Measurements from ENCODE around the gene CCDC172. TPM values are rescaled to one million over a fixed set of nuclear protein-coding genes. Genes with fewer than 3 reads are reported as not detected.

Gene CCDC172
- polyA plus RNA-seq, 3 donors = not detected

DNA sequence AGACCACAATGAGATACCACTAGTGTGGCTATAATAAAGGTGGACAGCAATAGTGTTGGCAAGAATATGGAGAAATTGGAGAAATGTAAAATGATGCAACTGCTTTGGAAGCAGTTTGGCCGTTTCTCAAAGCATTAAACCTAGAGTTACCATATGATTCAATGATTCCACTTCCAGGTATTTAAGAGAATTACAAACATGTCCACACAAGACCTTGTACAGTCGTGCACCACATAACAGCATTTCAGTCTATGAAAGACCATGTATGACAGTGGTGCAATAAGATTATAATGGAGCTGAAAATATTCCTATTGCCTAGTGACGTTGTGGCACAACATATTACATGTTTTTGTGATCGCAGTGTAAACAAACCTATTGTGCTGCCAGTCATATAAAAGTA, 29.6 kb downstream of the CCDC172 start:
- no CpG with 5 or more reads among the region's 4 CpGs for WGBS (ENCODE audit: insufficient coverage)
- H3K27ac Mint-ChIP-seq = no peak overlapping the region
- H3K4me2 ChIP-seq (replicated peaks; ENCODE audit: extremely low read depth, low read length, poor library complexity, severe bottlenecking) = no peak overlapping the region

DNA sequence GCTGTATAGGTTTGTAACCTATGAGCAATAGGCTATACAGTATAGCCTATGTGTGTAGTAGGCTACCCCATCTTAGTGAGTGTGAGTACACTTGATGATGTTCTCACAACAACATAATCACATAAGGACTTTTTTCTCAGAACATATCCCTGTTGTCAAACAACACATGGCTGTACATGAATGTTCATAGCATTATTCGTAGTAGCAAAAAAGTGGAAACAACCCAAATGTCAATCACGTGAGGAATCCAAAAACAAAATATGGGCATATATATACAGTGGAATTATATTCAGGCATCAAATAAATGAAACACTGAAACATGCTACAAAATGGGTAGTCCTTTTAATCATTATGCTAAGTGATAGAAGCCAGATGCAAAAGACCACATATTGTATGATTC, 31.1 kb downstream of the CCDC172 start:
- Histone ChIP-seq H3K27me3 (ENCODE audit: control insufficient read depth in 2 of 2, insufficient read depth in 2 of 2, low read length in 2 of 2) (no peaks in the 10 kb centered on the region), H2AFZ (ENCODE audit: insufficient read depth, low read depth, low read length, poor library complexity, severe bottlenecking) (no peak overlapping the region), H3K9ac (ENCODE audit: insufficient read depth, low read length, poor library complexity, severe bottlenecking) (no peak overlapping the region), H3K36me3 (replicated peaks in 1 of 2; ENCODE audit: control insufficient read depth in 1 of 2, insufficient read depth in 2 of 2, low read length in 2 of 2) (no peaks in the 10 kb centered on the region), H3K27ac (ENCODE audit: low read depth in 1 of 2, low read length in 2 of 2) (no peak overlapping the region), H3K4me2 (replicated peaks; ENCODE audit: extremely low read depth, low read length, poor library complexity, severe bottlenecking) (no peak overlapping the region), H3K4me1 (ENCODE audit: control insufficient read depth in 1 of 2, insufficient read depth in 2 of 2, low read length in 2 of 2) (no peaks in the 10 kb centered on the region), H4K20me1 (ENCODE audit: insufficient read depth, low read length) (no peaks in the 10 kb centered on the region), H3K79me2 (ENCODE audit: insufficient read depth, low read length) (no peaks in the 10 kb centered on the region), H3K4me3 (replicated peaks in 1 of 3; ENCODE audit: low read depth in 2 of 3, low read length in 3 of 3) (no peak overlapping the region), H3K9me3 (replicated peaks in 1 of 2; ENCODE audit: control insufficient read depth in 1 of 2, insufficient read depth in 1 of 2, low read length in 2 of 2) (no peaks in the 10 kb centered on the region)
- DNase-seq = no peak
- Mint-ChIP-seq H3K4me3 (no peak overlapping the region), H3K9me3 (peaks cover 0 to 5% (median 0%) of the 10 kb centered on the region in 7 donors), H3K27ac (no peak overlapping the region), H3K36me3 (no peaks in the 10 kb centered on the region), H3K27me3 (ENCODE audit: low read depth in 3 of 3) (no peaks in the 10 kb centered on the region), H3K4me1 (no peaks in the 10 kb centered on the region)
- intact Hi-C loops (cut with micrococcal nuclease) = no loop called here
- TF ChIP-seq, protein P1, sequence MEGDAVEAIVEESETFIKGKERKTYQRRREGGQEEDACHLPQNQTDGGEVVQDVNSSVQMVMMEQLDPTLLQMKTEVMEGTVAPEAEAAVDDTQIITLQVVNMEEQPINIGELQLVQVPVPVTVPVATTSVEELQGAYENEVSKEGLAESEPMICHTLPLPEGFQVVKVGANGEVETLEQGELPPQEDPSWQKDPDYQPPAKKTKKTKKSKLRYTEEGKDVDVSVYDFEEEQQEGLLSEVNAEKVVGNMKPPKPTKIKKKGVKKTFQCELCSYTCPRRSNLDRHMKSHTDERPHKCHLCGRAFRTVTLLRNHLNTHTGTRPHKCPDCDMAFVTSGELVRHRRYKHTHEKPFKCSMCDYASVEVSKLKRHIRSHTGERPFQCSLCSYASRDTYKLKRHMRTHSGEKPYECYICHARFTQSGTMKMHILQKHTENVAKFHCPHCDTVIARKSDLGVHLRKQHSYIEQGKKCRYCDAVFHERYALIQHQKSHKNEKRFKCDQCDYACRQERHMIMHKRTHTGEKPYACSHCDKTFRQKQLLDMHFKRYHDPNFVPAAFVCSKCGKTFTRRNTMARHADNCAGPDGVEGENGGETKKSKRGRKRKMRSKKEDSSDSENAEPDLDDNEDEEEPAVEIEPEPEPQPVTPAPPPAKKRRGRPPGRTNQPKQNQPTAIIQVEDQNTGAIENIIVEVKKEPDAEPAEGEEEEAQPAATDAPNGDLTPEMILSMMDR (IDR thresholded peaks at IDR 0.05) = no peak
- no CpG with 5 or more reads among the region's 2 CpGs for WGBS (ENCODE audit: insufficient coverage)

More for the DNA sequence above, 29.6 kb downstream of the CCDC172 start:
- Histone ChIP-seq H3K36me3 (replicated peaks in 1 of 2; ENCODE audit: control insufficient read depth in 1 of 2, insufficient read depth in 2 of 2, low read length in 2 of 2) (no peaks in the 10 kb centered on the region), H3K27ac (ENCODE audit: low read depth in 1 of 2, low read length in 2 of 2) (no peak overlapping the region), H3K79me2 (ENCODE audit: insufficient read depth, low read length) (no peaks in the 10 kb centered on the region), H2AFZ (ENCODE audit: insufficient read depth, low read depth, low read length, poor library complexity, severe bottlenecking) (no peak overlapping the region), H3K9ac (ENCODE audit: insufficient read depth, low read length, poor library complexity, severe bottlenecking) (no peak overlapping the region), H3K4me3 (replicated peaks in 1 of 3; ENCODE audit: low read depth in 2 of 3, low read length in 3 of 3) (no peak overlapping the region), H3K9me3 (replicated peaks in 1 of 2; ENCODE audit: control insufficient read depth in 1 of 2, insufficient read depth in 1 of 2, low read length in 2 of 2) (no peaks in the 10 kb centered on the region), H4K20me1 (ENCODE audit: insufficient read depth, low read length) (no peaks in the 10 kb centered on the region), H3K27me3 (ENCODE audit: control insufficient read depth in 2 of 2, insufficient read depth in 2 of 2, low read length in 2 of 2) (no peaks in the 10 kb centered on the region), H3K4me1 (ENCODE audit: control insufficient read depth in 1 of 2, insufficient read depth in 2 of 2, low read length in 2 of 2) (no peaks in the 10 kb centered on the region)
- Mint-ChIP-seq H3K4me1 (no peaks in the 10 kb centered on the region), H3K4me3 (no peak overlapping the region), H3K9me3 (peaks cover 0 to 5% (median 0%) of the 10 kb centered on the region in 7 donors), H3K27me3 (ENCODE audit: low read depth in 3 of 3) (peaks cover 0 to 3% (median 0%) of the 10 kb centered on the region in 3 donors), H3K36me3 (no peaks in the 10 kb centered on the region)
- TF ChIP-seq, protein P1 (IDR thresholded peaks at IDR 0.05) = no peak
- DNase-seq = no peak
- intact Hi-C loops (cut with micrococcal nuclease) = no loop called here

All from CD14-positive monocyte (primary cell).